GM23248 (cell line): Measurements from ENCODE around the gene KNSTRN. TPM values are rescaled to one million over a fixed set of nuclear protein-coding genes. Genes with fewer than 3 reads are reported as not detected.

Experiments used
- DNase-seq: peaks from one replicate; pipeline ENCODE4 v3.0.0-alpha.2; 2015
- H2AFZ ChIP-seq: fragments of 200-600 bp; sonication (generic); 2 replicates; pipeline ENCODE4 v1.6.1; 2016; ENCODE audit warnings: antibody characterized with exemption
- H3F3A ChIP-seq: fragments of 200-600 bp; sonication (generic); 2 replicates; pipeline ENCODE4 v1.6.1; 2016; ENCODE audit warnings: mild to moderate bottlenecking, antibody characterized with exemption, mixed run types; ENCODE audit not compliant: insufficient read depth
- H3K27ac ChIP-seq: fragments of 200-600 bp; sonication (generic); 2 replicates; pipeline ENCODE4 v1.5.1; 2016; ENCODE audit warnings: mild to moderate bottlenecking
- H3K27me3 ChIP-seq: fragments of 200-600 bp; sonication (generic); replicated peaks from 2 replicates; pipeline ENCODE4 v1.6.1; 2016; ENCODE audit warnings: mild to moderate bottlenecking; ENCODE audit not compliant: insufficient read depth
- H3K36me3 ChIP-seq: fragments of 200-600 bp; sonication (generic); 2 replicates; pipeline ENCODE4 v1.6.1; 2016; ENCODE audit warnings: low read depth, mild to moderate bottlenecking
- H3K4me1 ChIP-seq: fragments of 200-600 bp; sonication (generic); 2 replicates; pipeline ENCODE4 v1.6.1; 2016; ENCODE audit warnings: mild to moderate bottlenecking; ENCODE audit not compliant: insufficient read depth
- H3K4me2 ChIP-seq: fragments of 200-600 bp; sonication (generic); one replicate; pipeline ENCODE4 v1.6.1; 2016; ENCODE audit warnings: mild to moderate bottlenecking; ENCODE audit not compliant: unreplicated experiment
- H3K4me3 ChIP-seq: fragments of 200-600 bp; sonication (generic); 2 replicates; pipeline ENCODE4 v1.5.1; 2016; ENCODE audit warnings: mild to moderate bottlenecking
- H3K79me2 ChIP-seq: fragments of 200-600 bp; sonication (generic); 2 replicates; pipeline ENCODE4 v1.6.1; 2016; ENCODE audit warnings: mild to moderate bottlenecking; ENCODE audit not compliant: insufficient read depth
- H3K9ac ChIP-seq: fragments of 200-600 bp; sonication (generic); 2 replicates; pipeline ENCODE4 v1.6.1; 2016; ENCODE audit warnings: mild to moderate bottlenecking
- H3K9me2 ChIP-seq: fragments of 200-600 bp; sonication (generic); 2 replicates; pipeline ENCODE4 v1.6.1; 2016; ENCODE audit warnings: mixed run types, mild to moderate bottlenecking, moderate library complexity; ENCODE audit not compliant: insufficient read depth
- H3K9me3 ChIP-seq: fragments of 200-600 bp; sonication (generic); one replicate; pipeline ENCODE4 v1.6.1; 2017; ENCODE audit warnings: low read depth
- H4K20me1 ChIP-seq: fragments of 200-600 bp; sonication (generic); 2 replicates; pipeline ENCODE4 v1.6.0; 2016; ENCODE audit not compliant: insufficient read depth
- EZH2 ChIP-seq: fragments of 200-600 bp; sonication (generic); IDR thresholded peaks from 2 replicates; pipeline ENCODE4 v1.6.1; 2018; ENCODE audit warnings: antibody characterized with exemption, mild to moderate bottlenecking; ENCODE audit not compliant: insufficient read depth, poor library complexity, severe bottlenecking
- EZH2phosphoT487 ChIP-seq: fragments of 200-600 bp; sonication (generic); IDR thresholded peaks from 2 replicates; pipeline ENCODE4 v1.6.1; 2018; ENCODE audit warnings: antibody characterized with exemption, moderate library complexity, mild to moderate bottlenecking, low read depth; ENCODE audit not compliant: insufficient read depth
- WGBS, 2 experiments: methylation state at CpG; one replicate each; pipeline ENCODE4 v1.1.6; 2015 to 2017; ENCODE audit warnings: low lambda C conversion rate in 2 of 2, low coverage in 1 of 2; ENCODE audit errors: missing lambda C conversion rate in 2 of 2; 5-methylcytosine and 5-hydroxymethylcytosine counted together
- in situ Hi-C: fragments of 300-500 bp; cut with MboI; formaldehyde crosslinking; loops from 2 replicates; pipeline ENCODE4 v1.15.0; 2020
- polyA plus RNA-seq: library from polyadenylated mRNA; unstranded; fragments of >200 nt; fragmentation: Nextera tagmentation; extraction: Ambion mirVana; gene quantifications from 2 replicates; pipeline ENCODE4 v1.2.1, GENCODE V29; 2016
- total RNA-seq: library from RNA; depleted of rRNA; stranded (reverse); fragments of >200 nt; shearing (Covaris generic); gene quantifications from 2 replicates; pipeline ENCODE4 v1.2.3, GENCODE V29; 2014

KNSTRN gene
- total and polyA plus RNA-seq, 2 experiments from 2014 or later, result 31.1 to 37.7 TPM

- TF ChIP-seq EZH2phosphoT487, result no peak
- no peak for TF ChIP-seq EZH2
- WGBS, 2 experiments, result 90 to 92% methylated on average over 8 of the region's 8 CpGs
- Histone ChIP-seq H3K9me2 (no peaks in the 10 kb centered on the region), H3K27me3 (no peaks in the 10 kb centered on the region), H3K79me2 (no peaks in the 10 kb centered on the region), H3K36me3 (peaks cover 10% of the 10 kb centered on the region; the same call in 1 of the 2 replicates), H3K4me2 (no peak overlapping the region), H3K27ac (no peak overlapping the region), H3F3A (no peaks in the 10 kb centered on the region), H3K4me3 (no peak overlapping the region), H3K9me3 (no peaks in the 10 kb centered on the region), H2AFZ (no peak overlapping the region), H4K20me1 (no peaks in the 10 kb centered on the region), H3K4me1 (no peaks in the 10 kb centered on the region), H3K9ac (no peak overlapping the region)
- in situ Hi-C loops, result no loop called here
- no peak for DNase-seq
These were observed 15.3 kb downstream of the KNSTRN start for GRCh38 chr15:40397688-40398412.

- H4K20me1 ChIP-seq, result no peaks in the 10 kb centered on the region
- TF ChIP-seq EZH2phosphoT487 (no peak), EZH2 (no peak)
- in situ Hi-C loops, result no loop called here
- H3K27ac ChIP-seq, result no peak overlapping the region
- H3K9ac ChIP-seq, result no peak overlapping the region
- H3F3A ChIP-seq, result no peaks in the 10 kb centered on the region
- no peaks in the 10 kb centered on the region for H3K27me3 ChIP-seq
- H3K79me2 ChIP-seq, result no peaks in the 10 kb centered on the region
- no peak overlapping the region for H2AFZ ChIP-seq
- DNase-seq, result no peak
- 31 to 47% methylated on average over 4 of the region's 4 CpGs for WGBS, 2 experiments
- no peaks in the 10 kb centered on the region for H3K4me1 ChIP-seq
- H3K4me2 ChIP-seq, result no peak overlapping the region
- H3K9me3 ChIP-seq, result no peaks in the 10 kb centered on the region
- H3K36me3 ChIP-seq, result peaks cover 6% of the 10 kb centered on the region; the same call in 1 of the 2 replicates
- H3K9me2 ChIP-seq, result no peaks in the 10 kb centered on the region
- H3K4me3 ChIP-seq, result no peak overlapping the region
These were observed 15.9 kb downstream of the KNSTRN start for GRCh38 chr15:40398413-40398873.

- H3K4me3 ChIP-seq, result no peak overlapping the region
- TF ChIP-seq EZH2phosphoT487 (no peak), EZH2 (no peak)
- no peak overlapping the region for H2AFZ ChIP-seq
- in situ Hi-C loops, result no loop called here
- no peaks in the 10 kb centered on the region for H3K27me3 ChIP-seq
- H3K9me2 ChIP-seq, result no peaks in the 10 kb centered on the region
- no peaks in the 10 kb centered on the region for H3K79me2 ChIP-seq
- H4K20me1 ChIP-seq, result no peaks in the 10 kb centered on the region
- H3K36me3 ChIP-seq, result no peaks in the 10 kb centered on the region
- H3K9ac ChIP-seq, result no peak overlapping the region
- no peaks in the 10 kb centered on the region for H3F3A ChIP-seq
- WGBS, 2 experiments, result 78 to 88% methylated on average over 7 of the region's 7 CpGs
- no peak for DNase-seq
- H3K4me2 ChIP-seq, result no peak overlapping the region
- no peaks in the 10 kb centered on the region for H3K9me3 ChIP-seq
- H3K27ac ChIP-seq, result no peak overlapping the region
- no peaks in the 10 kb centered on the region for H3K4me1 ChIP-seq
These were observed 16.8 kb downstream of the KNSTRN start for GRCh38 chr15:40399370-40399769.

GRCh38 chr15:40405501-40406381 is 23.2 kb downstream of the KNSTRN start, which contains the start of gene IVD:
Gene IVD, plus strand, starts transcription at chr15:40405795. Its CDS starts 33 bp downstream, at chr15:40405828.
- Histone ChIP-seq H3K79me2 (peaks cover 22% of the 10 kb centered on the region), H3K27me3 (no peaks in the 10 kb centered on the region), H3K36me3 (peaks cover 10% of the 10 kb centered on the region; the same call in 1 of the 2 replicates), H3K9me2 (no peaks in the 10 kb centered on the region), H3K27ac (peak within 1 kb of the TSS; percentile 43), H3K4me3 (peak within 1 kb of the TSS; percentile 90), H3K4me2 (peak within 1 kb of the TSS; percentile 90), H3K9me3 (no peaks in the 10 kb centered on the region), H3K4me1 (peaks cover 16% of the 10 kb centered on the region), H4K20me1 (no peaks in the 10 kb centered on the region), H3K9ac (peak within 1 kb of the TSS; percentile 89), H3F3A (no peaks in the 10 kb centered on the region; the same call in 1 of the 2 replicates), H2AFZ (peak within 1 kb of the TSS; percentile 96)
- DNase-seq, result peak; percentile 99
- in situ Hi-C loops, result no loop called here
- TF ChIP-seq EZH2 (no peak), EZH2phosphoT487 (no peak)
- whole genome bisulfite sequencing, 2 experiments, result 3% methylated on average over 49 to 51 of the region's 54 CpGs
